ENCODE results near the gene SERP2. TPM values are rescaled to one million over a fixed set of nuclear protein-coding genes. Genes with fewer than 3 reads are reported as not detected.

SERP2 gene
- total RNA-seq, 2 experiments from 2014 or later = 3.1 TPM

GRCh38 chr13:44406617-44407016 lies 33.0 kb downstream of the SERP2 start:
- no peak overlapping the region for H3K27ac Mint-ChIP-seq
- H3K4me1 Mint-ChIP-seq = no peaks in the 10 kb centered on the region

GRCh38 chr13:44407379-44407778 lies 33.8 kb downstream of the SERP2 start:
- Mint-ChIP-seq H3K27ac (no peak overlapping the region), H3K27me3 (peaks cover 3% of the 10 kb centered on the region), H3K4me3 (no peak overlapping the region), H3K36me3 (no peaks in the 10 kb centered on the region), H3K9me3 (no peaks in the 10 kb centered on the region), H3K4me1 (no peaks in the 10 kb centered on the region)
- DNase-seq = no peak

More at GRCh38 chr13:44406617-44407016, 33.0 kb downstream of the SERP2 start:
- no peak overlapping the region for H3K4me3 Mint-ChIP-seq
- H3K36me3 Mint-ChIP-seq = no peaks in the 10 kb centered on the region
- H3K9me3 Mint-ChIP-seq = no peaks in the 10 kb centered on the region
- peaks cover 3% of the 10 kb centered on the region for H3K27me3 Mint-ChIP-seq
- DNase-seq = no peak

- Mint-ChIP-seq H3K4me1 (no peaks in the 10 kb centered on the region), H3K4me3 (no peak overlapping the region), H3K27me3 (peaks cover 3% of the 10 kb centered on the region), H3K9me3 (no peaks in the 10 kb centered on the region), H3K36me3 (no peaks in the 10 kb centered on the region), H3K27ac (no peak overlapping the region)
- DNase-seq = no peak
Observed at GRCh38 chr13:44407891-44408290, 34.3 kb downstream of the SERP2 start.

- no peaks in the 10 kb centered on the region for H3K4me1 Mint-ChIP-seq
- no peak overlapping the region for H3K4me3 Mint-ChIP-seq
- no peaks in the 10 kb centered on the region for H3K9me3 Mint-ChIP-seq
- no peak for DNase-seq
- H3K36me3 Mint-ChIP-seq = no peaks in the 10 kb centered on the region
- no peak overlapping the region for H3K27ac Mint-ChIP-seq
- H3K27me3 Mint-ChIP-seq = peaks cover 3% of the 10 kb centered on the region
Observed at GRCh38 chr13:44409595-44409994, 36.0 kb downstream of the SERP2 start.

GRCh38 chr13:44410328-44410859 lies 36.8 kb downstream of the SERP2 start:
- Mint-ChIP-seq H3K27me3 (peaks cover 3% of the 10 kb centered on the region), H3K27ac (no peak overlapping the region), H3K36me3 (no peaks in the 10 kb centered on the region), H3K4me3 (no peak overlapping the region), H3K9me3 (no peaks in the 10 kb centered on the region), H3K4me1 (no peaks in the 10 kb centered on the region)
- no peak for DNase-seq

- Mint-ChIP-seq H3K27me3 (peaks cover 3% of the 10 kb centered on the region), H3K9me3 (no peaks in the 10 kb centered on the region), H3K4me1 (no peaks in the 10 kb centered on the region), H3K27ac (no peak overlapping the region), H3K36me3 (no peaks in the 10 kb centered on the region), H3K4me3 (no peak overlapping the region)
- DNase-seq = no peak
Observed at GRCh38 chr13:44411841-44412240, 38.2 kb downstream of the SERP2 start.

- H3K4me1 Mint-ChIP-seq = no peaks in the 10 kb centered on the region
- peaks cover 3% of the 10 kb centered on the region for H3K27me3 Mint-ChIP-seq
- DNase-seq = no peak
- no peak overlapping the region for H3K27ac Mint-ChIP-seq
- H3K4me3 Mint-ChIP-seq = no peak overlapping the region
- no peaks in the 10 kb centered on the region for H3K36me3 Mint-ChIP-seq
- H3K9me3 Mint-ChIP-seq = no peaks in the 10 kb centered on the region
Observed at GRCh38 chr13:44412346-44412935, 38.8 kb downstream of the SERP2 start.

GRCh38 chr13:44413095-44413494 lies 39.5 kb downstream of the SERP2 start:
- no peak for DNase-seq
- no peaks in the 10 kb centered on the region for H3K36me3 Mint-ChIP-seq
- no peak overlapping the region for H3K27ac Mint-ChIP-seq
- H3K27me3 Mint-ChIP-seq = peaks cover 3% of the 10 kb centered on the region
- H3K9me3 Mint-ChIP-seq = no peaks in the 10 kb centered on the region
- H3K4me1 Mint-ChIP-seq = no peaks in the 10 kb centered on the region
- H3K4me3 Mint-ChIP-seq = no peak overlapping the region

- Mint-ChIP-seq H3K9me3 (no peaks in the 10 kb centered on the region), H3K27ac (no peak overlapping the region), H3K36me3 (no peaks in the 10 kb centered on the region), H3K4me1 (no peaks in the 10 kb centered on the region), H3K4me3 (no peak overlapping the region), H3K27me3 (no peaks in the 10 kb centered on the region)
- DNase-seq = no peak
Observed at GRCh38 chr13:44414716-44415115, 41.1 kb downstream of the SERP2 start.

- Mint-ChIP-seq H3K36me3 (no peaks in the 10 kb centered on the region), H3K4me3 (no peak overlapping the region), H3K27me3 (no peaks in the 10 kb centered on the region), H3K9me3 (no peaks in the 10 kb centered on the region), H3K4me1 (no peaks in the 10 kb centered on the region), H3K27ac (no peak overlapping the region)
- DNase-seq = no peak
Observed at GRCh38 chr13:44415815-44416214, 42.2 kb downstream of the SERP2 start.

GRCh38 chr13:44416301-44416700 lies 42.7 kb downstream of the SERP2 start:
- no peaks in the 10 kb centered on the region for H3K9me3 Mint-ChIP-seq
- H3K27ac Mint-ChIP-seq = no peak overlapping the region
- H3K36me3 Mint-ChIP-seq = no peaks in the 10 kb centered on the region
- no peak for DNase-seq
- no peaks in the 10 kb centered on the region for H3K27me3 Mint-ChIP-seq
- no peak overlapping the region for H3K4me3 Mint-ChIP-seq
- no peaks in the 10 kb centered on the region for H3K4me1 Mint-ChIP-seq

GRCh38 chr13:44416744-44417143 lies 43.1 kb downstream of the SERP2 start:
- no peaks in the 10 kb centered on the region for H3K4me1 Mint-ChIP-seq
- no peaks in the 10 kb centered on the region for H3K9me3 Mint-ChIP-seq
- no peak overlapping the region for H3K4me3 Mint-ChIP-seq
- no peaks in the 10 kb centered on the region for H3K27me3 Mint-ChIP-seq
- DNase-seq = no peak
- H3K36me3 Mint-ChIP-seq = no peaks in the 10 kb centered on the region
- H3K27ac Mint-ChIP-seq = no peak overlapping the region

GRCh38 chr13:44417446-44417845 lies 43.8 kb downstream of the SERP2 start:
- no peaks in the 10 kb centered on the region for H3K4me1 Mint-ChIP-seq
- no peaks in the 10 kb centered on the region for H3K36me3 Mint-ChIP-seq
- no peaks in the 10 kb centered on the region for H3K9me3 Mint-ChIP-seq
- no peak for DNase-seq
- H3K27me3 Mint-ChIP-seq = no peaks in the 10 kb centered on the region
- H3K27ac Mint-ChIP-seq = no peak overlapping the region
- H3K4me3 Mint-ChIP-seq = no peak overlapping the region

- no peak overlapping the region for H3K4me3 Mint-ChIP-seq
- no peaks in the 10 kb centered on the region for H3K9me3 Mint-ChIP-seq
- no peak for DNase-seq
- H3K27me3 Mint-ChIP-seq = no peaks in the 10 kb centered on the region
- no peak overlapping the region for H3K27ac Mint-ChIP-seq
- no peaks in the 10 kb centered on the region for H3K4me1 Mint-ChIP-seq
- no peaks in the 10 kb centered on the region for H3K36me3 Mint-ChIP-seq
Observed at GRCh38 chr13:44417876-44418275, 44.3 kb downstream of the SERP2 start.

- peaks cover 9% of the 10 kb centered on the region for H3K27me3 Mint-ChIP-seq
- DNase-seq = no peak
- no peak overlapping the region for H3K27ac Mint-ChIP-seq
- H3K36me3 Mint-ChIP-seq = no peaks in the 10 kb centered on the region
- H3K4me1 Mint-ChIP-seq = no peaks in the 10 kb centered on the region
- no peaks in the 10 kb centered on the region for H3K9me3 Mint-ChIP-seq
- H3K4me3 Mint-ChIP-seq = no peak overlapping the region
Observed at GRCh38 chr13:44420376-44421220, 47.0 kb downstream of the SERP2 start.
